Panc1 (cell line): ENCODE measurements around the gene LITAF. TPM values are rescaled to one million over a fixed set of nuclear protein-coding genes. Genes with fewer than 3 reads are reported as not detected.

Experiments used
- ATAC-seq: fragments of 200-7000 bp; cut with Tn5 transposase; 2 replicates; pipeline ENCODE4 v1.9.1; 2020; ENCODE audit warnings: mild to moderate bottlenecking, moderate library complexity
- BruUV-seq: library from RNA; stranded (reverse); fragments of 400-500 nt; replicated peaks from 2 replicates; lab custom pipeline; 2021; lab: Mats Ljungman, UMichigan
- CTCF ChIA-PET: fragments of 300-600 bp; sonication (Branson Sonifier 250); formaldehyde crosslinking; loops from one replicate; lab custom pipeline; 2022; ENCODE audit warnings: antibody characterized with exemption; lab: Charles Lee
- POLR2A ChIA-PET: fragments of 300-600 bp; sonication (Branson Sonifier 250); formaldehyde crosslinking; loops from one replicate; lab custom pipeline; 2022; ENCODE audit warnings: antibody characterized with exemption; lab: Charles Lee
- DNase-seq: peaks from one replicate; pipeline ENCODE4 v3.0.0-alpha.2; 2010; ENCODE audit warnings: low read depth, low spot score
- H3K27ac ChIP-seq: 2 replicates; pipeline ENCODE4 v1.5.1; 2011; ENCODE audit warnings: mild to moderate bottlenecking, low read length, inconsistent platforms
- H3K27me3 ChIP-seq: fragments of 200-500 bp; sonication (Bioruptor generic); 2 replicates; pipeline ENCODE4 v1.6.0; 2014; ENCODE audit warnings: low read length, inconsistent platforms; ENCODE audit not compliant: control insufficient read depth, insufficient read depth
- H3K36me3 ChIP-seq: fragments of 200-500 bp; sonication (Bioruptor generic); 2 replicates; pipeline ENCODE4 v1.5.1; 2014; ENCODE audit warnings: inconsistent platforms, mild to moderate bottlenecking, low read length, moderate library complexity; ENCODE audit not compliant: control insufficient read depth, insufficient read depth
- H3K4me1 ChIP-seq: 2 replicates; pipeline ENCODE4 v1.5.1; 2011; ENCODE audit warnings: inconsistent platforms, mild to moderate bottlenecking, low read length, moderate library complexity; ENCODE audit not compliant: control insufficient read depth, insufficient read depth
- H3K4me3 ChIP-seq, 2 experiments: 2 replicates each; pipeline ENCODE4 v1.5.1; 2011 to 2012; ENCODE audit warnings: low read depth in 2 of 2, low read length in 2 of 2, mild to moderate bottlenecking in 2 of 2, inconsistent platforms in 1 of 2, moderate library complexity in 1 of 2
- H3K9me3 ChIP-seq: fragments of 200-500 bp; sonication (Bioruptor generic); 2 replicates; pipeline ENCODE4 v1.5.1; 2014; ENCODE audit warnings: low read depth, mild to moderate bottlenecking, inconsistent platforms, low read length, moderate library complexity; ENCODE audit not compliant: control insufficient read depth, insufficient read depth
- POLR2AphosphoS5 ChIP-seq: IDR thresholded peaks from 2 replicates; pipeline ENCODE4 v1.6.1; 2012; ENCODE audit warnings: mild to moderate bottlenecking, low read depth, low read length, moderate library complexity
- SIN3A ChIP-seq: IDR thresholded peaks from 2 replicates; pipeline ENCODE4 v1.6.1; 2012; ENCODE audit warnings: low read depth, mild to moderate bottlenecking, low read length, moderate library complexity, borderline replicate concordance; ENCODE audit not compliant: insufficient read depth
- TCF7L2 ChIP-seq: IDR thresholded peaks from 2 replicates; pipeline ENCODE4 v1.6.1; 2011; ENCODE audit warnings: mild to moderate bottlenecking, low read depth, low read length, inconsistent platforms
- in situ Hi-C: cut with HindIII; loops from 2 replicates; pipeline ENCODE4 v1.10.0; 2016; ENCODE audit warnings: low sequenced_read_pairs, low pct_unique_long_range_greater_than_20kb
- intact Hi-C: fragments of 100-400 bp; cut with micrococcal nuclease; formaldehyde crosslinking; loops from one replicate; pipeline ENCODE4 v1.10.0; 2022; ENCODE audit not compliant: unreplicated experiment
- total RNA-seq: library from RNA; stranded (reverse); gene quantifications from one replicate; pipeline ENCODE4 v1.2.1, GENCODE V29; 2021; ENCODE audit not compliant: unreplicated experiment
- TF ChIP-seq, protein P1 (sequence below): fragments of 450-650 bp; IDR thresholded peaks from 2 replicates; pipeline ENCODE4 v1.5.1; 2017; ENCODE audit warnings: mild to moderate bottlenecking
- TF ChIP-seq, protein P2 (sequence below), 2 experiments: IDR thresholded peaks; 2 replicates each; pipeline ENCODE4 v1.6.1; 2011 to 2012; ENCODE audit warnings: low read depth in 2 of 2, control low read depth in 1 of 2, low read length in 1 of 2, mild to moderate bottlenecking in 1 of 2, moderate library complexity in 1 of 2; ENCODE audit not compliant: insufficient read depth in 1 of 2

Gene LITAF
- total RNA-seq, 1 experiment from 2014 or later: 85.2 TPM

DNA sequence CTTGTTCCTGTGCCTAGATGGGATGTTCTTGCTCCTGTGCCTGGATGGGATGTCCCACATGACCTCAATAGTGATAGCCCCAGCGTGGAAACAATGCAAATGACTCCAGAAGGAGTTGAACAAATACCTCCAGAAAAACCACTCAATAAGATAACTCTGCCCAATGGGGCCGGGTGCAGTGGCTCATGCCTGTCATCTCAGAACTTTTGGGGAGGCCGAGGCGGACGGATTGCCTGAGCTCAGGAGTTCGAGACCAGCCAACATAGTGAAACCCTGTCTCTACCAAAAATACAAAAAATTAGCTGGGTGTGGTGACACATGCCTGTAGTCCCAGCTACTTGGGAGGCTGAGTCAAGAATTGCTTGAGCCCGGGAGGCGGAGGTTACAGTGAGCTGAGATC, 15.2 kb upstream of the LITAF start:
- BruUV-seq: no TSS peak
- no peak for DNase-seq
- Histone ChIP-seq H3K27me3 (no peaks in the 10 kb centered on the region), H3K4me1 (peaks cover 8% of the 10 kb centered on the region), H3K36me3 (no peaks in the 10 kb centered on the region), H3K4me3 (no peak overlapping the region), H3K27ac (no peak overlapping the region), H3K9me3 (no peaks in the 10 kb centered on the region)
- in situ Hi-C loops: no loop called here
- no peak for ATAC-seq
- POLR2A ChIA-PET: no interaction called here
- TF ChIP-seq, protein P1, sequence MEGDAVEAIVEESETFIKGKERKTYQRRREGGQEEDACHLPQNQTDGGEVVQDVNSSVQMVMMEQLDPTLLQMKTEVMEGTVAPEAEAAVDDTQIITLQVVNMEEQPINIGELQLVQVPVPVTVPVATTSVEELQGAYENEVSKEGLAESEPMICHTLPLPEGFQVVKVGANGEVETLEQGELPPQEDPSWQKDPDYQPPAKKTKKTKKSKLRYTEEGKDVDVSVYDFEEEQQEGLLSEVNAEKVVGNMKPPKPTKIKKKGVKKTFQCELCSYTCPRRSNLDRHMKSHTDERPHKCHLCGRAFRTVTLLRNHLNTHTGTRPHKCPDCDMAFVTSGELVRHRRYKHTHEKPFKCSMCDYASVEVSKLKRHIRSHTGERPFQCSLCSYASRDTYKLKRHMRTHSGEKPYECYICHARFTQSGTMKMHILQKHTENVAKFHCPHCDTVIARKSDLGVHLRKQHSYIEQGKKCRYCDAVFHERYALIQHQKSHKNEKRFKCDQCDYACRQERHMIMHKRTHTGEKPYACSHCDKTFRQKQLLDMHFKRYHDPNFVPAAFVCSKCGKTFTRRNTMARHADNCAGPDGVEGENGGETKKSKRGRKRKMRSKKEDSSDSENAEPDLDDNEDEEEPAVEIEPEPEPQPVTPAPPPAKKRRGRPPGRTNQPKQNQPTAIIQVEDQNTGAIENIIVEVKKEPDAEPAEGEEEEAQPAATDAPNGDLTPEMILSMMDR: no peak
- TF ChIP-seq TCF7L2 (no peak), SIN3A (no peak), POLR2AphosphoS5 (no peak)
- TF ChIP-seq, protein P2, sequence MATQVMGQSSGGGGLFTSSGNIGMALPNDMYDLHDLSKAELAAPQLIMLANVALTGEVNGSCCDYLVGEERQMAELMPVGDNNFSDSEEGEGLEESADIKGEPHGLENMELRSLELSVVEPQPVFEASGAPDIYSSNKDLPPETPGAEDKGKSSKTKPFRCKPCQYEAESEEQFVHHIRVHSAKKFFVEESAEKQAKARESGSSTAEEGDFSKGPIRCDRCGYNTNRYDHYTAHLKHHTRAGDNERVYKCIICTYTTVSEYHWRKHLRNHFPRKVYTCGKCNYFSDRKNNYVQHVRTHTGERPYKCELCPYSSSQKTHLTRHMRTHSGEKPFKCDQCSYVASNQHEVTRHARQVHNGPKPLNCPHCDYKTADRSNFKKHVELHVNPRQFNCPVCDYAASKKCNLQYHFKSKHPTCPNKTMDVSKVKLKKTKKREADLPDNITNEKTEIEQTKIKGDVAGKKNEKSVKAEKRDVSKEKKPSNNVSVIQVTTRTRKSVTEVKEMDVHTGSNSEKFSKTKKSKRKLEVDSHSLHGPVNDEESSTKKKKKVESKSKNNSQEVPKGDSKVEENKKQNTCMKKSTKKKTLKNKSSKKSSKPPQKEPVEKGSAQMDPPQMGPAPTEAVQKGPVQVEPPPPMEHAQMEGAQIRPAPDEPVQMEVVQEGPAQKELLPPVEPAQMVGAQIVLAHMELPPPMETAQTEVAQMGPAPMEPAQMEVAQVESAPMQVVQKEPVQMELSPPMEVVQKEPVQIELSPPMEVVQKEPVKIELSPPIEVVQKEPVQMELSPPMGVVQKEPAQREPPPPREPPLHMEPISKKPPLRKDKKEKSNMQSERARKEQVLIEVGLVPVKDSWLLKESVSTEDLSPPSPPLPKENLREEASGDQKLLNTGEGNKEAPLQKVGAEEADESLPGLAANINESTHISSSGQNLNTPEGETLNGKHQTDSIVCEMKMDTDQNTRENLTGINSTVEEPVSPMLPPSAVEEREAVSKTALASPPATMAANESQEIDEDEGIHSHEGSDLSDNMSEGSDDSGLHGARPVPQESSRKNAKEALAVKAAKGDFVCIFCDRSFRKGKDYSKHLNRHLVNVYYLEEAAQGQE (IDR thresholded peaks at IDR 0.05; ENCODE audit: insufficient read depth in 1 of 2, low read depth in 2 of 2, low read length in 1 of 2): no peak
- intact Hi-C loops: no loop called here
- CTCF ChIA-PET: no interaction called here

DNA sequence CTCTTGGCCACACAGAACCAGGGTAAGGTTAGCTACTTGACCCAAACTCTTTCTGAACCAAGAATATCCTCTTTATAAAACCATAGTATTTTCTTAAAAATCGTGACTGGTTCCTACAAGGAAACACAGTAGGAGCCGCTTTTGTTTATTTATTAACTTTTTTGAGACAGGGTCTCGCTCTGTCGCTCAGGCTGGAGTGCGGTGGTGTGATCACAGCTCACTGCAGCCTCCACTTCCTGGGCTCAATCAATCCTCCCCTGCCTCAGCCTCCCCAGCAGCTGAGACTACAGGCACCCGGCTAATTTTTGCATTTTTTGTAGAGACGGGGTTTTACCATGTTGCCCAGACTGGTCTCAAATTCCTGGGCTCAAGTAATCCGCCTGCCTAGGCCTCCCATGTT, 14.7 kb upstream of the LITAF start:
- no peak for TF ChIP-seq SIN3A
- TF ChIP-seq TCF7L2: no peak
- no peak for TF ChIP-seq POLR2AphosphoS5
- TF ChIP-seq, protein P1: no peak
- TF ChIP-seq, protein P2 (IDR thresholded peaks at IDR 0.05; ENCODE audit: insufficient read depth in 1 of 2, low read depth in 2 of 2, low read length in 1 of 2): no peak
- CTCF ChIA-PET: no interaction called here

More for the DNA sequence above, 14.7 kb upstream of the LITAF start:
- DNase-seq (no peak), ATAC-seq (no peak)
- Histone ChIP-seq H3K36me3 (no peaks in the 10 kb centered on the region), H3K27me3 (no peaks in the 10 kb centered on the region), H3K9me3 (no peaks in the 10 kb centered on the region), H3K27ac (no peak overlapping the region), H3K4me1 (peaks cover 10% of the 10 kb centered on the region), H3K4me3 (no peak overlapping the region)
- POLR2A ChIA-PET: interaction anchor here (0.6 kb wide), 1 partner anchor 29 kb away, joined by 3 read pairs; no protein-coding TSS in a partner anchor
- intact Hi-C loops (no loop called here), in situ Hi-C loops (no loop called here)
- BruUV-seq: no TSS peak
